B cell (primary cell): Measurements from ENCODE around the gene HOMEZ.
"Not testable (repeated sequence)": the region's sequence is repeated elsewhere in the genome, so short reads cannot be mapped to it uniquely, and the experiment has no call there.

ENCODE experiments used
- EZH2 ChIP-seq: IDR thresholded peaks from 2 replicates; pipeline ENCODE4 v1.6.1; 2012; ENCODE audit warnings: borderline replicate concordance, low read depth, mild to moderate bottlenecking, moderate library complexity, low read length; ENCODE audit not compliant: insufficient read depth, poor library complexity, severe bottlenecking
- TF ChIP-seq, protein P1 (sequence below): fragments of 200-600 bp; IDR thresholded peaks from one replicate; pipeline ENCODE4 v1.8.0; 2022; ENCODE audit warnings: antibody characterized with exemption, mild to moderate bottlenecking

DNA sequence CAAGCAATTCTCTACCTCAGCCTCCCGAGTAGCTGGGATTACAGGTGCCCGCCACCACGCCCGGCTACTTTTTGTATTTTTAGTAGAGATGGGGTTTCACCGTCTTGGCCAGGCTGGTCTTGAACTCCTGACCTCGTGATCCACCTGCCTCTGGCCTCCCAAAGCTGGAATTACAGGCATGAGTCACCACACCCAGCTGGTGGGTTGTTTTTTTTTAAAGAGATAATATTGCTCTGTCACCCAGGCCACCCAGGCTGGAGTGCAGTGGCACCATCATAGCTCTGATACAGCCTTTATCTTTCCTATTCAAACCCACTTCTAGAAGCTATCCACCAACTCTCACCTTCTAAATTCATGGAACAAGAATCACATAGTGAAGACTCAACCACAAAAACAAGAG, 8.0 kb downstream of the HOMEZ start:
- TF ChIP-seq, protein P1, sequence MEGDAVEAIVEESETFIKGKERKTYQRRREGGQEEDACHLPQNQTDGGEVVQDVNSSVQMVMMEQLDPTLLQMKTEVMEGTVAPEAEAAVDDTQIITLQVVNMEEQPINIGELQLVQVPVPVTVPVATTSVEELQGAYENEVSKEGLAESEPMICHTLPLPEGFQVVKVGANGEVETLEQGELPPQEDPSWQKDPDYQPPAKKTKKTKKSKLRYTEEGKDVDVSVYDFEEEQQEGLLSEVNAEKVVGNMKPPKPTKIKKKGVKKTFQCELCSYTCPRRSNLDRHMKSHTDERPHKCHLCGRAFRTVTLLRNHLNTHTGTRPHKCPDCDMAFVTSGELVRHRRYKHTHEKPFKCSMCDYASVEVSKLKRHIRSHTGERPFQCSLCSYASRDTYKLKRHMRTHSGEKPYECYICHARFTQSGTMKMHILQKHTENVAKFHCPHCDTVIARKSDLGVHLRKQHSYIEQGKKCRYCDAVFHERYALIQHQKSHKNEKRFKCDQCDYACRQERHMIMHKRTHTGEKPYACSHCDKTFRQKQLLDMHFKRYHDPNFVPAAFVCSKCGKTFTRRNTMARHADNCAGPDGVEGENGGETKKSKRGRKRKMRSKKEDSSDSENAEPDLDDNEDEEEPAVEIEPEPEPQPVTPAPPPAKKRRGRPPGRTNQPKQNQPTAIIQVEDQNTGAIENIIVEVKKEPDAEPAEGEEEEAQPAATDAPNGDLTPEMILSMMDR, result not testable (repeated sequence)
- not testable (repeated sequence) for TF ChIP-seq EZH2
